Fibroblast of the aortic adventitia (primary cell): ENCODE data around the gene BMP7. TPM values are rescaled to one million over a fixed set of nuclear protein-coding genes. Genes with fewer than 3 reads are reported as not detected.

ENCODE experiments used
- DNase-seq: peaks from one replicate; pipeline ENCODE4 v3.0.0-alpha.2; 2010; ENCODE audit warnings: low read depth
- H3K4me3 ChIP-seq: 2 replicates; pipeline ENCODE4 v1.5.1; 2011; ENCODE audit warnings: low read depth, mild to moderate bottlenecking, control low read depth, low read length, moderate library complexity
- CTCF ChIP-seq: IDR thresholded peaks from 2 replicates; pipeline ENCODE4 v1.5.1; 2011; ENCODE audit warnings: mild to moderate bottlenecking, low read length, control low read depth, inconsistent platforms; ENCODE audit not compliant: insufficient read depth
- total RNA-seq: library from RNA; depleted of rRNA; stranded (reverse); fragments of >200 nt; gene quantifications from 2 replicates; pipeline ENCODE4 v1.2.3, GENCODE V29; 2012; ENCODE audit warnings: low replicate concordance

BMP7 gene
- total RNA-seq, 1 donor = not detected

GRCh38 chr20:57175397-57176010, 90.9 kb downstream of the BMP7 start:
- TF ChIP-seq CTCF = no peak
- no peak for DNase-seq
- H3K4me3 ChIP-seq = no peak overlapping the region

GRCh38 chr20:57174737-57175136, 91.7 kb downstream of the BMP7 start:
- no peak for DNase-seq
- TF ChIP-seq CTCF = no peak
- H3K4me3 ChIP-seq = no peak overlapping the region

DNA sequence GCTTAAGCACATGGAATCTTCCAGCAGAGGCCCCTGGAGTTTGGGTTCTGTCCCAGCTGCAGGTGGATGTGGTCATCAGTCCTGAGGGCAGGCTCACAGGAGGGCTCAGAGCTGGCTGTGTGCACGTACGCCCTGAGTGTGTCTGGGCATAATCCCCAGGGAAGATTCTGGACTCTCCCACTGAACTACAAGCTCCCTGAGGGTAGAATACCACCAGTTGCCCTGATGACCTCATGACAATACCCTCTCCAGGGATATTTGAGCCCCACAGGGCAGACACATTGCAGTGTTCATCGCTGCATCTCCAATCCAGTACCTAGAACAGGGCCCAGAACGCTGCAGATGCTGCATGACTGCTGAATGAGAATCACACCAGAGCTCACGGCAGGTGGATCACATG, 92.5 kb downstream of the BMP7 start:
- no peak overlapping the region for H3K4me3 ChIP-seq
- no peak for TF ChIP-seq CTCF
- DNase-seq = no peak

- no peak overlapping the region for H3K4me3 ChIP-seq
- DNase-seq = no peak
- TF ChIP-seq CTCF = no peak
Observed at GRCh38 chr20:57173041-57173440, 93.4 kb downstream of the BMP7 start.

DNA sequence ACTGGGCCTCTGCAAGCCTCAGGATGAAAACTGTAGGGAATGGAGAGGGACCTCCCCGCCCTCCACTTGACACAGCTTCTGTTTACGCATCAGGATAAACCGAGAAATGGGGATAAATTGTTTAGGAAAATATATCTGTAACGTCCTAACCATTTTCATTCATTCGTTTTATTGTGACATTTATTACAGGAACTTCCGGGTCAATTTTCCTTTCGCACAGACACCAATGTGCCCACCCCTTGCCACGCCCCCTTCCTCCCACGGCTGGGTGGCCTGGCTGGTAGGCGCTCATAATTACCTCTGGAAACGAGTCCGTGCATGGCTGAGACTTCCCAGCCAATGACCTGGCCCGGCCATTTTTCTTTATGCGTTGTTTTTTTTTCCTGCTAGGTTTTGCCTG, 96.1 kb downstream of the BMP7 start:
- no peak overlapping the region for H3K4me3 ChIP-seq
- TF ChIP-seq CTCF = no peak
- no peak for DNase-seq

DNA sequence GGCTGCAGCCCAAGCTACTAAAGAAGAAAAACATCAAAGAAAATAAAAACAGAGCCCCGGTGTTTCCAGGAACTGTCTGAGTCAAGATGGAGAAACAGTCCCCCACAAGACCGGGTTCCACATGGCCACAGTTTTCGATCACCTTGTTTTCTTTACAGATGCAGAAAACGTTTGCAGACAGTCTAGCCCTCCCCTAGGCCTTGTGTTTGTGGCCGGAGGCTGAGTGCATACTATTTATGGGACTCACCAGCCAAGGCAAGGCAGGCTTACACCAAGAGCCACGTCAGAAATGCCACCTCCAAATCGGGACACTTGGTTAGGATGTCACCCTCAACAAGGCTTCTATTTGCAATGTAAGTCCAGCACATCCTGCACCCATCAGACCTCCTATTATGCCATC, 97.3 kb downstream of the BMP7 start:
- DNase-seq = no peak
- TF ChIP-seq CTCF = no peak
- H3K4me3 ChIP-seq = no peak overlapping the region

DNA sequence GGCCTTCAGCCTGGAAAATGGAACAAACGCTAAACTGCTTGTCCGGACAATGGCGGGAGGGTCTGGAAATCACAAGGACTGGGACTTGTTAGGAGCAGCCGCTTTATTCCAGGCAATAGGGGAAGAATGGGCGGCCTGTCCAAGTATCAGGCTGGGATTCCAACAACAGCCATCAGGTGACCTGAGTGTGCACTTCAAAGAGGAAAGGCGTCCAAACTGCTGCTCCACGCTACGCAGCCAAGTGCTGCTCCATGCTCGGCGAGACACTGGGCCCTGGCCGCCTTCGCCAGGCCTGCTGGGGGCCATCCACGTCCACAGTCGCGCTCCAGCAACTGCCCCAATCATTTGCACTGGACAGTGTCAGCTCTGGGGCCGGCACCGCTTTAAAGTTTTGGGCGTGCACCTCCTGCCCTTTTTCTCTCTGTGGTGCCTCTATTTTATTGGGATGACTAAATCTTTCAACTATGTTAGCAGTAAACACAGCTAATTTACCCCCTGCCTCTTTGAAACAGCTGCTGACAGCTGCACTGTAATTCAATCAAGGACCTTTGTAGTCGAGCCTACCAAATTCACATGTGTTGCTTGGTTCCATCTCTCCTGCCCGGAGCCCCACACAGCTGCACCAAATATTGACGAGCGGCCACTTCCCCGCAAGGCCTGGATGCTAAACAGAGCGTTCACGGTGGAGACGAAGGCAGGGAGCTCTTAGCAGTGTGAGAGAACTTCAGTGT, 98.3 kb downstream of the BMP7 start:
- no peak for TF ChIP-seq CTCF
- H3K4me3 ChIP-seq = no peak overlapping the region
- DNase-seq = no peak
